Neural crest cell (in vitro differentiated cells): ENCODE results near the gene DNAH6. TPM values are rescaled to one million over a fixed set of nuclear protein-coding genes. Genes with fewer than 3 reads are reported as not detected.

Experiments
- DNase-seq: peaks from one replicate; pipeline ENCODE4 v3.0.0; 2021; ENCODE audit warnings: low read depth, mixed read lengths, low spot score
- H3K27ac Mint-ChIP-seq: one replicate; pipeline ENCODE4 v1.8.0; 2021; ENCODE audit warnings: mild to moderate bottlenecking, mixed read lengths; ENCODE audit not compliant: unreplicated experiment
- H3K27me3 Mint-ChIP-seq: 2 replicates; pipeline ENCODE4 v1.8.0; 2021; ENCODE audit warnings: low read depth, mild to moderate bottlenecking, mixed read lengths
- H3K36me3 Mint-ChIP-seq: 2 replicates; pipeline ENCODE4 v1.8.0; 2021; ENCODE audit warnings: low read depth, mild to moderate bottlenecking, mixed read lengths
- H3K4me1 Mint-ChIP-seq: 2 replicates; pipeline ENCODE4 v1.8.0; 2021; ENCODE audit warnings: mixed read lengths
- H3K4me3 Mint-ChIP-seq: one replicate; pipeline ENCODE4 v1.8.0; 2021; ENCODE audit warnings: mild to moderate bottlenecking, mixed read lengths
- H3K9me3 Mint-ChIP-seq: 2 replicates; pipeline ENCODE4 v1.8.0; 2021; ENCODE audit warnings: mixed read lengths
- CTCF ChIP-seq: fragments of 200-600 bp; sonication (generic); conservative IDR thresholded peaks from 2 replicates; pipeline ENCODE4 v1.5.0; 2021; ENCODE audit warnings: antibody characterized with exemption, mild to moderate bottlenecking
- total RNA-seq: library from RNA; stranded (reverse); gene quantifications from 2 replicates; pipeline ENCODE4 v1.2.1, GENCODE V29; 2021

DNAH6 gene
- total RNA-seq, 1 donor from 2014 or later: 2.8 TPM

- H3K27me3 Mint-ChIP-seq: no peaks in the 10 kb centered on the region
- no peak for TF ChIP-seq CTCF
- H3K4me3 Mint-ChIP-seq: no peak overlapping the region
- no peak for DNase-seq
- H3K4me1 Mint-ChIP-seq: no peaks in the 10 kb centered on the region
- no peak overlapping the region for H3K27ac Mint-ChIP-seq
- peaks cover 36% of the 10 kb centered on the region for H3K9me3 Mint-ChIP-seq
- H3K36me3 Mint-ChIP-seq: peaks cover 13% of the 10 kb centered on the region
Measured at GRCh38 chr2:84776011-84776410, 259.7 kb downstream of the DNAH6 start.

- no peak for TF ChIP-seq CTCF
Measured at GRCh38 chr2:84778911-84779690, 262.8 kb downstream of the DNAH6 start.

GRCh38 chr2:84779781-84780180, 263.5 kb downstream of the DNAH6 start:
- H3K27ac Mint-ChIP-seq: no peak overlapping the region
- no peak for TF ChIP-seq CTCF
- no peak overlapping the region for H3K4me3 Mint-ChIP-seq
- H3K4me1 Mint-ChIP-seq: no peaks in the 10 kb centered on the region
- H3K36me3 Mint-ChIP-seq: peaks cover 4% of the 10 kb centered on the region
- H3K9me3 Mint-ChIP-seq: peaks cover 15% of the 10 kb centered on the region
- H3K27me3 Mint-ChIP-seq: no peaks in the 10 kb centered on the region
- DNase-seq: no peak

More at GRCh38 chr2:84778911-84779690, 262.8 kb downstream of the DNAH6 start:
- H3K36me3 Mint-ChIP-seq: peaks cover 4% of the 10 kb centered on the region
- H3K4me1 Mint-ChIP-seq: no peaks in the 10 kb centered on the region
- no peak for DNase-seq
- no peak overlapping the region for H3K27ac Mint-ChIP-seq
- peaks cover 19% of the 10 kb centered on the region for H3K9me3 Mint-ChIP-seq
- H3K27me3 Mint-ChIP-seq: no peaks in the 10 kb centered on the region
- no peak overlapping the region for H3K4me3 Mint-ChIP-seq

- Mint-ChIP-seq H3K4me3 (no peak overlapping the region), H3K4me1 (no peaks in the 10 kb centered on the region), H3K27ac (no peak overlapping the region), H3K27me3 (no peaks in the 10 kb centered on the region), H3K36me3 (peaks cover 2% of the 10 kb centered on the region), H3K9me3 (peaks cover 4% of the 10 kb centered on the region)
- TF ChIP-seq CTCF: no peak
- DNase-seq: no peak
Measured at GRCh38 chr2:84781942-84782716, 265.8 kb downstream of the DNAH6 start.

- TF ChIP-seq CTCF: no peak
- Mint-ChIP-seq H3K4me1 (no peaks in the 10 kb centered on the region), H3K27ac (no peak overlapping the region), H3K36me3 (peaks cover 2% of the 10 kb centered on the region), H3K9me3 (no peaks in the 10 kb centered on the region), H3K4me3 (no peak overlapping the region), H3K27me3 (no peaks in the 10 kb centered on the region)
- DNase-seq: no peak
Measured at GRCh38 chr2:84782717-84783442, 266.6 kb downstream of the DNAH6 start.
